Measurements from ENCODE around the gene SMCO3. TPM values are rescaled to one million over a fixed set of nuclear protein-coding genes. Genes with fewer than 3 reads are reported as not detected.

SMCO3 gene
- polyA plus RNA-seq, 1 of the 3 experiments (the other 2 are of a cell fraction) = 0.03 TPM

DNA sequence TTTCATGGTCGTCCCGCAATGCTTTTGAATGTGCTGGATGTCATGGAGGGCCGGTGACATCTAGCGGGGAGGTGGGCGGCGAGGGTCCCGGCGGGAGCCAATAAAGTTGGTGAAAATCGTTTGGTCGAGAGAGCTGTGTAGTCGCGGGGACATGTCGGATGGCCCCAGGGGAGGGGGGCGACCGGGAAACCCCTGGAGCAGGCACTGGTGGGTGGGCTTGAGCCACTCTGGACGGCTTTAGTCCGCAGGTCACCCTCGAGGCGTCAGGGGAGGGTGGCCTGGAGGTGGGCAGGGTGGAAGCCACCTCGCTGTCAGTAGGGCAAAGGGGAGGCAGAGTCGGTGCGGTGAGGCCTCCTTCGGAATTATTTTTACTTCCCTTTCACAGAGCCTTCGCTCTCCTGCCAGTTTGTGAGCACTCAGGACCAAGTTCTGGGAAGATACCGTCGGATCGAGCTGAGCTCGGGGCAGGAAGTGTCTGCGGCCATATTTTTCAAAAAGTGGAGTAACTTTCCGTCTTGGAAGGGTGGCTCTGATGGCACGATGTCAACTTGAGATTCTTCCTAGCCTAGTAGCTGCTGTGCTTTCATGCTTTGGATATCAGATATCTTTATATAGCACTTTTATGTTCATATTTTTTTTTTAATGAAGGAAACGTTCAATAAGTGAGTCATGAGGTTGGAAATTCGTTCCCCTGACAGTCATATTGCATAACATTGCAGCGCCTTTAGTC, 38.9 kb downstream of the SMCO3 start:
- peak overlapping the region; percentile 82 for H3K4me2 ChIP-seq
- no peaks in the 10 kb centered on the region for H3K9me3 ChIP-seq
- 22% methylated on average over 24 of the region's 34 CpGs for WGBS (ENCODE audit: low lambda C conversion rate)
- H3F3A ChIP-seq (replicated peaks; ENCODE audit: insufficient read depth) = peaks cover 22% of the 10 kb centered on the region
- peak overlapping the region; percentile 53 to 86 for H3K27ac ChIP-seq (ENCODE audit: low read depth in 2 of 2, low read length in 1 of 2)
- peak overlapping the region; percentile 85 for H3K9ac ChIP-seq
- no peaks in the 10 kb centered on the region for H3K27me3 ChIP-seq (ENCODE audit: insufficient read depth)
- H3K4me1 ChIP-seq (ENCODE audit: control insufficient read depth in 1 of 2, insufficient read depth in 2 of 2, low read depth in 1 of 2, low read length in 1 of 2) = peaks cover 0 to 4% of the 10 kb centered on the region in 2 experiments; a peak in 2 of 4 replicates
- DNase-seq = peak; percentile 49
- peaks cover 32% of the 10 kb centered on the region for H3K79me2 ChIP-seq (ENCODE audit: insufficient read depth)
- peak overlapping the region; percentile 77 to 84 for H3K4me3 ChIP-seq (ENCODE audit: low read depth in 2 of 2, low read length in 1 of 2)
- no peaks in the 10 kb centered on the region for H3K36me3 ChIP-seq (replicated peaks in 1 of 2; ENCODE audit: control insufficient read depth in 1 of 2, insufficient read depth in 2 of 2, low read length in 1 of 2)
- H2AFZ ChIP-seq (ENCODE audit: low read depth) = peak overlapping the region; percentile 69
- peak; percentile 68 for TF ChIP-seq YY1 (IDR thresholded peaks at IDR 0.05; ENCODE audit: low read depth)
- TF ChIP-seq EP300 (IDR thresholded peaks at IDR 0.05; ENCODE audit: borderline replicate concordance in 1 of 2, low read depth in 1 of 2, low read length in 1 of 2) = no peak
- peak; percentile 37; the same call in 1 of the 2 replicates for TF ChIP-seq FOSL2 (IDR thresholded peaks at IDR 0.05; ENCODE audit: borderline replicate concordance, low read depth)
- TF ChIP-seq MXI1 (IDR thresholded peaks at IDR 0.05; ENCODE audit: low read depth, low read length) = no peak
- TF ChIP-seq EZH2phosphoT487 (IDR thresholded peaks at IDR 0.05; ENCODE audit: borderline replicate concordance, low read depth) = no peak
- TF ChIP-seq JUND (IDR thresholded peaks at IDR 0.05) = 0 out of 2 replicates have a peak, but pooled peaks have one; percentile 24
- TF ChIP-seq RAD21 (IDR thresholded peaks at IDR 0.05; ENCODE audit: low read length) = no peak
- TF ChIP-seq FOXJ3 (CRISPR knock-in tag; IDR thresholded peaks at IDR 0.05) = no peak
- ChIA-PET CTCF (interaction anchor here (0.8 to 1.8 kb wide), 5 partner anchors 9 to 30 kb away, joined by 3 to 4 read pairs (median 4); partner anchors contain the start of genes C12orf60 and WBP11), POLR2A (interaction anchor here (0.6 to 1.4 kb wide), 2 partner anchors 28 to 308 kb away, joined by 3 to 5 read pairs; partner anchors contain the start of genes C12orf60 and WBP11)
- H4K20me1 ChIP-seq (ENCODE audit: insufficient read depth) = no peaks in the 10 kb centered on the region
- H3K9me2 ChIP-seq = no peaks in the 10 kb centered on the region

DNA sequence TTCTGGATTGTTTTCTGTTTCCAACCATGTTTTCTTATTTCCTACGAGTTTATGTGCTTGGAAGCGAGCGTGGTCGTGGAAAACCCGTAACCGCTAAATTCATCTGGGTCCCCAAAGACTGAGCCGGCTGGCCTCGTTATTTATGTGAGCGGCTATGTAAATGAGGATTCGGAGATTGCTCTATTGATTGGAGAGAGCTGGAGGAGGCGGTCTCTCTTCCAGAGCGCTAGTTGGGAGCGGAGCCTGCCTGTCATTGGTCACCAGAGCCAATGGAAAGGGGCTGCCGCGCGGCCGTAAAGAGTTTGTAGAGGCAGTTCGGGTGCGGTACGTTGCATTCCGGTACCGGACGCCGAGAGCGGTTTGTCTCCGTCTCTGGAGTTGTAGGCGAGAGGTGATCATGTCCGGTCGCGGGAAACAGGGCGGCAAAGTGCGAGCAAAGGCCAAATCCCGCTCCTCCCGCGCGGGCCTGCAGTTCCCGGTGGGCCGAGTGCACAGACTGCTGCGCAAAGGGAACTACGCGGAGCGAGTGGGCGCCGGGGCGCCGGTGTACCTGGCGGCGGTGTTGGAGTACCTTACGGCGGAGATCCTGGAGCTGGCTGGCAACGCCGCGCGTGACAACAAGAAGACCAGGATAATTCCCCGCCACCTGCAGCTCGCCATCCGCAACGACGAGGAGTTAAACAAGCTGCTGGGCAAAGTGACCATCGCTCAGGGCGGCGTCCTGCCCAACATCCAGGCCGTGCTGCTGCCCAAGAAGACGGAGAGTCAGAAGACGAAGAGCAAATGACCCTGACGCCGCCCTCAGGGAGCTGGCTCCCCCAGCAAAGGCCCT, 39.7 kb downstream of the SMCO3 start:
- Histone ChIP-seq H3K27me3 (ENCODE audit: insufficient read depth) (no peaks in the 10 kb centered on the region), H3K79me2 (ENCODE audit: insufficient read depth) (peaks cover 40% of the 10 kb centered on the region), H3K27ac (ENCODE audit: low read depth in 2 of 2, low read length in 1 of 2) (peak overlapping the region; percentile 53 to 86), H3K4me3 (ENCODE audit: low read depth in 2 of 2, low read length in 1 of 2) (peak overlapping the region; percentile 77 to 84), H3K36me3 (replicated peaks in 1 of 2; ENCODE audit: control insufficient read depth in 1 of 2, insufficient read depth in 2 of 2, low read length in 1 of 2) (no peaks in the 10 kb centered on the region), H3K9me3 (no peaks in the 10 kb centered on the region), H3K9ac (peak overlapping the region; percentile 85), H2AFZ (ENCODE audit: low read depth) (peak overlapping the region; percentile 69), H3K9me2 (no peaks in the 10 kb centered on the region), H3K4me1 (ENCODE audit: control insufficient read depth in 1 of 2, insufficient read depth in 2 of 2, low read depth in 1 of 2, low read length in 1 of 2) (peaks cover 0 to 7% of the 10 kb centered on the region in 2 experiments; a peak in 2 of 4 replicates), H4K20me1 (ENCODE audit: insufficient read depth) (peaks cover 7% of the 10 kb centered on the region; the same call in 1 of the 2 replicates), H3K4me2 (peak overlapping the region; percentile 82), H3F3A (replicated peaks; ENCODE audit: insufficient read depth) (peaks cover 22% of the 10 kb centered on the region)
- POLR2A ChIA-PET = interaction anchor here (0.9 to 1.4 kb wide), 2 partner anchors 28 to 29 kb away, joined by 3 to 5 read pairs; partner anchors contain the start of genes C12orf60 and WBP11
- peak; percentile 87 for DNase-seq
- CTCF ChIA-PET = interaction anchor here (0.8 to 1.8 kb wide), 5 partner anchors 9 to 31 kb away, joined by 3 to 4 read pairs (median 4); partner anchors contain the start of genes C12orf60 and WBP11
- WGBS (ENCODE audit: low lambda C conversion rate) = 3% methylated on average over 59 of the region's 67 CpGs
- TF ChIP-seq EP300 (IDR thresholded peaks at IDR 0.05; ENCODE audit: borderline replicate concordance in 1 of 2, low read depth in 1 of 2, low read length in 1 of 2) (no peak), RCOR1 (IDR thresholded peaks at IDR 0.05; ENCODE audit: low read length) (no peak), RAD21 (IDR thresholded peaks at IDR 0.05; ENCODE audit: low read length) (no peak), MEF2A (IDR thresholded peaks at IDR 0.05; ENCODE audit: borderline replicate concordance, low read depth) (no peak), USF1 (IDR thresholded peaks at IDR 0.05; ENCODE audit: borderline replicate concordance, low read depth) (no peak), JUND (IDR thresholded peaks at IDR 0.05) (no peak), TAF1 (IDR thresholded peaks at IDR 0.05; ENCODE audit: borderline replicate concordance, low read depth, low read length) (peak; percentile 63), ELF1 (IDR thresholded peaks at IDR 0.05) (no peak), RXRA (IDR thresholded peaks at IDR 0.05; ENCODE audit: borderline replicate concordance, low read depth) (no peak)
- TF ChIP-seq, protein P1, sequence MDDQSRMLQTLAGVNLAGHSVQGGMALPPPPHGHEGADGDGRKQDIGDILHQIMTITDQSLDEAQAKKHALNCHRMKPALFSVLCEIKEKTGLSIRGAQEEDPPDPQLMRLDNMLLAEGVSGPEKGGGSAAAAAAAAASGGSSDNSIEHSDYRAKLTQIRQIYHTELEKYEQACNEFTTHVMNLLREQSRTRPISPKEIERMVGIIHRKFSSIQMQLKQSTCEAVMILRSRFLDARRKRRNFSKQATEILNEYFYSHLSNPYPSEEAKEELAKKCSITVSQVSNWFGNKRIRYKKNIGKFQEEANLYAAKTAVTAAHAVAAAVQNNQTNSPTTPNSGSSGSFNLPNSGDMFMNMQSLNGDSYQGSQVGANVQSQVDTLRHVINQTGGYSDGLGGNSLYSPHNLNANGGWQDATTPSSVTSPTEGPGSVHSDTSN (IDR thresholded peaks at IDR 0.05) = peak; percentile 100
- TF ChIP-seq, protein P2, sequence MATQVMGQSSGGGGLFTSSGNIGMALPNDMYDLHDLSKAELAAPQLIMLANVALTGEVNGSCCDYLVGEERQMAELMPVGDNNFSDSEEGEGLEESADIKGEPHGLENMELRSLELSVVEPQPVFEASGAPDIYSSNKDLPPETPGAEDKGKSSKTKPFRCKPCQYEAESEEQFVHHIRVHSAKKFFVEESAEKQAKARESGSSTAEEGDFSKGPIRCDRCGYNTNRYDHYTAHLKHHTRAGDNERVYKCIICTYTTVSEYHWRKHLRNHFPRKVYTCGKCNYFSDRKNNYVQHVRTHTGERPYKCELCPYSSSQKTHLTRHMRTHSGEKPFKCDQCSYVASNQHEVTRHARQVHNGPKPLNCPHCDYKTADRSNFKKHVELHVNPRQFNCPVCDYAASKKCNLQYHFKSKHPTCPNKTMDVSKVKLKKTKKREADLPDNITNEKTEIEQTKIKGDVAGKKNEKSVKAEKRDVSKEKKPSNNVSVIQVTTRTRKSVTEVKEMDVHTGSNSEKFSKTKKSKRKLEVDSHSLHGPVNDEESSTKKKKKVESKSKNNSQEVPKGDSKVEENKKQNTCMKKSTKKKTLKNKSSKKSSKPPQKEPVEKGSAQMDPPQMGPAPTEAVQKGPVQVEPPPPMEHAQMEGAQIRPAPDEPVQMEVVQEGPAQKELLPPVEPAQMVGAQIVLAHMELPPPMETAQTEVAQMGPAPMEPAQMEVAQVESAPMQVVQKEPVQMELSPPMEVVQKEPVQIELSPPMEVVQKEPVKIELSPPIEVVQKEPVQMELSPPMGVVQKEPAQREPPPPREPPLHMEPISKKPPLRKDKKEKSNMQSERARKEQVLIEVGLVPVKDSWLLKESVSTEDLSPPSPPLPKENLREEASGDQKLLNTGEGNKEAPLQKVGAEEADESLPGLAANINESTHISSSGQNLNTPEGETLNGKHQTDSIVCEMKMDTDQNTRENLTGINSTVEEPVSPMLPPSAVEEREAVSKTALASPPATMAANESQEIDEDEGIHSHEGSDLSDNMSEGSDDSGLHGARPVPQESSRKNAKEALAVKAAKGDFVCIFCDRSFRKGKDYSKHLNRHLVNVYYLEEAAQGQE (IDR thresholded peaks at IDR 0.05; ENCODE audit: low read depth, low read length) = no peak
- TF ChIP-seq, protein P3, sequence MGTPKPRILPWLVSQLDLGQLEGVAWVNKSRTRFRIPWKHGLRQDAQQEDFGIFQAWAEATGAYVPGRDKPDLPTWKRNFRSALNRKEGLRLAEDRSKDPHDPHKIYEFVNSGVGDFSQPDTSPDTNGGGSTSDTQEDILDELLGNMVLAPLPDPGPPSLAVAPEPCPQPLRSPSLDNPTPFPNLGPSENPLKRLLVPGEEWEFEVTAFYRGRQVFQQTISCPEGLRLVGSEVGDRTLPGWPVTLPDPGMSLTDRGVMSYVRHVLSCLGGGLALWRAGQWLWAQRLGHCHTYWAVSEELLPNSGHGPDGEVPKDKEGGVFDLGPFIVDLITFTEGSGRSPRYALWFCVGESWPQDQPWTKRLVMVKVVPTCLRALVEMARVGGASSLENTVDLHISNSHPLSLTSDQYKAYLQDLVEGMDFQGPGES (IDR thresholded peaks at IDR 0.05; ENCODE audit: low read depth, low read length) = peak; percentile 75

Data from SK-N-SH (cell line).